ENCODE data around the gene CTAG2.
"Not testable (repeated sequence)": the region's sequence is repeated elsewhere in the genome, so short reads cannot be mapped to it uniquely, and the experiment has no call there.

CTAG2 gene

DNA sequence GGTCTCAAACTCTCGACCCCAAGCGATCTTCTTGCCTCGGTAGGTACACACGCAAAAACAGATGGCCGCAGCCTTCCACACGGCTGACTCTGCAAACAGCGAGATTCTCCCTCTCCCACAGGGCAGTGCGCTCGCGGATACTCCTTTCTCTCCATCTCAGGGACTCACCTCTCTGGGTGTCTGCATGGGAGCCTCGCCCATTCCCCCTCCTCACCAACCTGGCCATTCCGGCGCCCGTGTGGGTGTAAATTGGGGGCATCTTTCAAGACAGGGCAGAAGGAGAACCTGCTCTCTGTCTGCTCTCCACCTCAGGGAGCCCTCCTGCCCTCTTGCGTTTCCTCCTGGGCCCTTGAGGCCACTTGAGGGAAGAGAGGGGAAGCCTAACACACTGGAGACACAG is 4.4 kb downstream of the CTAG2 start:
- no peak for DNase-seq (ENCODE audit: low spot score)

DNA sequence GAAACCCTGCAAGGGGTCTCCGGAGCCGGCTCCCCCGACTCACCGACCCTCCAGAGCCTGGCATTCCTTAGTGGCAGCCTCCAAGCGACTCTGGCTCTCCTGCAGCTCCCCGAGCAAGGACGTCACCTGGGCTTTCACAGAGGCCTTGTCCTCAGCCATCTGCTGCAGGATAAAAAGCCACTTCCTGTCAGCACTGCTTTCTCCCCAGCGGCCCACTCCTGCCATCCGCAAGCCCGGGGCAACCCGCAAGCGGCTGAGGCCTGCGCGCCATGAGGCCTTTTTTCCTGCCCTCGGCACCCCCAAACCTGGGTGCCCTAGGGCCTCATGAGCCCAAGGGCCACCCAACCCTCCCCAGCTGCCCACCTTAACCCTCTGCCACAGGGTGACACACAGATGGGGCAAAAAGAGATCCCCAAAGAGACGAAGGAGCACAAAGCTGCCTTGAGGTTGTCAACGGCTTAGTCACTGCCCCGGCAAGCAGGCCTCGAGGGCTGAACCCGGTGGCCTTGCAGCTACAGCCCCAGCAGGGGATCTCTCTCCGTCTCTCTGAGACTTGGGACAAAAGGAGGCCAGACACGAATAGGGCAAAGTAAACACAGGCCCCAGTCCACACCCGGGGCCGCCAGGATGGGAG is 7.5 kb downstream of the CTAG2 start:
- not testable (repeated sequence) for DNase-seq (ENCODE audit: low spot score)

DNA sequence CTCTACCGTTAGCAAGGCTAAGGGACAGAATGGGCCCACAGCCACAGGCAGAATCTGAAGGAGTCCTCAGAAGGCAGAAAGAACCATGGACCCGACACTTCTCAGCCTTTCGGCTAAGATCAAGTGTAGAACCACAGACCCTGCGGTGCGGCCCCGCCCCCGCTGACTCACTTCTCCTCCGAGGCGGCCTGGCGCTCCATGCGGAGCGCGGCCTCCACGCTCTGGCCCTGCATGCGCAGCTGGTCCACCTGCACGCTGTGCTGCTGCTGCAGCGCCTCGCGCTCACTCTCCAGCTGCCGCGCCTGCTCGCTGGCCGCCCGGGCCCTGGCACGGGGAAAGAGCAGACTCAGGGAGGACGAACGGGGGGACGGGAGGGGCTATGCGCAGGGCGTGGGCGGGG is 9.7 kb downstream of the CTAG2 start:
- not testable (repeated sequence) for DNase-seq (ENCODE audit: low spot score)

- not testable (repeated sequence) for DNase-seq (ENCODE audit: low spot score)
Observed at GRCh38 chrX:154641740-154642139, 11.6 kb downstream of the CTAG2 start.

DNA sequence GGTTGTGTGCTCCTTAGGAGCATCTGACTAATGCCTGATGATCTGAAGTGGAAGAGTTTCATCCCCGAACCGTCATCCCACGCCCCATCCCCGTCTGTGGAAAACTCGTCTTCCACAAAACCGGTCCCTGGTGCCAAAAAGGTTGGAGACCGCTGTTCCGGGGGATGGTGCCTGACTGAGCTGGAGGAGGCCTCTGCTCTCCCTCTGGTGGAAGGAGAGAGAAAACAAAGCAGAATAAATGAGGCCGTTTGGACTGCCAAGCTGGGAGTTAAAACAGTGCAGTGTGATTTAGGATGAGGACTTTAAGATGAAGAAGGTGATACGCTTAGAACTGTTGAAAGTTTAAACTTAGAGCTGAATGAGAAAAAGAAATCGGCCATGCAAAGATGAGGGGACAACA is 19.7 kb downstream of the CTAG2 start:
- not testable (repeated sequence) for DNase-seq (ENCODE audit: low spot score)

- DNase-seq (ENCODE audit: low spot score), result not testable (repeated sequence)
Observed at GRCh38 chrX:154630949-154631348, 22.4 kb downstream of the CTAG2 start.

DNA sequence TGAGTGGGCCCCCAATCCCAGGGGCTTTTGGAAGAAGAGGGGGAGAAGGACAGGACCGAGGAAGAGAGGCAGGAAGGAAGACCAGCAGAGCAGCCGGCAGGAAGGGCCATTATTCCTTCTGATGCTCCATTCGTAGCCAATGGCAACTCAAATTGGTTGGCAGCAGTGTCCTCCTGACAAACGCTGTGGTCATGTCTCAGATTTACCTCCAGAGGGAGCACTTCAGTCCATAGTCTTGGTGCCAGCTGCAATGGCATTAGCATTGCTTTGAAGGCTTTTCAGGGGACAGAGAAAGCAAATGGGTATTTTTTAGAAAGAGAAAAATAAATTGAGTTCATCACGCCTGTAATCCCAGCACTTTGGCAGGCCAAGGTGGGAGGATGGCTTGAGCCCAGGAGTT is 24.4 kb downstream of the CTAG2 start:
- not testable (repeated sequence) for DNase-seq (ENCODE audit: low spot score)

DNA sequence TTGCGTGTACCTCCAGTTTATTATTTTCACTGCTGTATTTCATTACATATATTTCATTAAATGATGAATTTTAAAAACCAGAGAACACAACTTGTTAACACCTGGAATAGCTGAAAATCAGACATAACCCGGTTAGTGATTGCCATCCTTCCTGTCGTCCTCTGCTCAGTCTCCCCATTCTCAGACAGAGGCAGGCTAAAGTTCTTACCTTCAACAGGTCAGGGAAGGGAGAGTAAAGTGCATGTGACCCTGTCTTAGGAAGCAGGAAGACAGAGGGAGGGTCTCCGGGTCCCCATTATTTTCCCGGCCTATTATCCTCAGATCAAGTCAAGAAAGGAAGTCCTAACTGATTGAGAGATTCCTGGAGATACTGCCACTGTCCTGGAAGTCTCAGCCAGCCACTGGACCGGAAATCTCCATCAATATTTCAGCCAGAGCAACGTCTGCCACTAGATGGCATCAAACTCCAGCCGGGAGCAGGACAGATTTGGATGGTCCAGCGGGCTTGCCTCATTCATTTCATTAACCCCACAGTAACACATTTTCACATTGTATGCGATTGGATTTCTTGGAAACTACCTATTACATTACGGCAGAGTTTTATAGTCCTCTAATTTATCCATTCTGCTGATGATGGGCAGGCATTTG is 32.5 kb downstream of the CTAG2 start:
- DNase-seq (ENCODE audit: low spot score), result not testable (repeated sequence)

- not testable (repeated sequence) for DNase-seq (ENCODE audit: low spot score)
Observed at GRCh38 chrX:154619182-154619581, 34.2 kb downstream of the CTAG2 start, which contains the start of gene CTAG1B. Gene CTAG1B (minus strand): TSS chrX:154619282. CDS start chrX:154619218, 64 bp downstream.

GRCh38 chrX:154613586-154613985 is 39.8 kb downstream of the CTAG2 start:
- not testable (repeated sequence) for DNase-seq (ENCODE audit: low spot score)

- DNase-seq (ENCODE audit: low spot score), result not testable (repeated sequence)
Observed at GRCh38 chrX:154611146-154611545, 42.2 kb downstream of the CTAG2 start.

- DNase-seq (ENCODE audit: low spot score), result not testable (repeated sequence)
Observed at GRCh38 chrX:154608823-154609222, 44.6 kb downstream of the CTAG2 start.

GRCh38 chrX:154607976-154608375 is 45.4 kb downstream of the CTAG2 start:
- DNase-seq (ENCODE audit: low spot score), result not testable (repeated sequence)

DNA sequence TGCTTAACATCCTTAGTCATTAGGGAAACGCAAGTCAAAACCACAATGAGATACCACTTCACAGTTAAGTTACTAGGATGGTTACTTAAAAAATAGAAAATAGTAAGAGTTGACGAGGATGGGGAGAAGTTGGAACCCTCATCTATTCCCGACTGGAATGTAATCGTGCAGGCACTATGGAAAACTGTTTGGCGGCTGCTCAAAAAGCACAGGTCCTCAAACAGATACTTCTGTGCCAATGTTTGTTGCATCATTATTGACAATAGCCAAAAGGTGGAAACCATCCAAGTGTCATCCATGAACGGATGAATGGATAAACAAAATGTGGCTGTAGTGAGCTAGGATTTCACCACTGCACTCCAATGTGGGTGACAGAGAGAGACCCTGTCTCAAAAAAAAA is 46.0 kb downstream of the CTAG2 start:
- no peak for DNase-seq (ENCODE audit: low spot score)

- no peak for DNase-seq (ENCODE audit: low spot score)
Observed at GRCh38 chrX:154605566-154605965, 47.8 kb downstream of the CTAG2 start.

DNA sequence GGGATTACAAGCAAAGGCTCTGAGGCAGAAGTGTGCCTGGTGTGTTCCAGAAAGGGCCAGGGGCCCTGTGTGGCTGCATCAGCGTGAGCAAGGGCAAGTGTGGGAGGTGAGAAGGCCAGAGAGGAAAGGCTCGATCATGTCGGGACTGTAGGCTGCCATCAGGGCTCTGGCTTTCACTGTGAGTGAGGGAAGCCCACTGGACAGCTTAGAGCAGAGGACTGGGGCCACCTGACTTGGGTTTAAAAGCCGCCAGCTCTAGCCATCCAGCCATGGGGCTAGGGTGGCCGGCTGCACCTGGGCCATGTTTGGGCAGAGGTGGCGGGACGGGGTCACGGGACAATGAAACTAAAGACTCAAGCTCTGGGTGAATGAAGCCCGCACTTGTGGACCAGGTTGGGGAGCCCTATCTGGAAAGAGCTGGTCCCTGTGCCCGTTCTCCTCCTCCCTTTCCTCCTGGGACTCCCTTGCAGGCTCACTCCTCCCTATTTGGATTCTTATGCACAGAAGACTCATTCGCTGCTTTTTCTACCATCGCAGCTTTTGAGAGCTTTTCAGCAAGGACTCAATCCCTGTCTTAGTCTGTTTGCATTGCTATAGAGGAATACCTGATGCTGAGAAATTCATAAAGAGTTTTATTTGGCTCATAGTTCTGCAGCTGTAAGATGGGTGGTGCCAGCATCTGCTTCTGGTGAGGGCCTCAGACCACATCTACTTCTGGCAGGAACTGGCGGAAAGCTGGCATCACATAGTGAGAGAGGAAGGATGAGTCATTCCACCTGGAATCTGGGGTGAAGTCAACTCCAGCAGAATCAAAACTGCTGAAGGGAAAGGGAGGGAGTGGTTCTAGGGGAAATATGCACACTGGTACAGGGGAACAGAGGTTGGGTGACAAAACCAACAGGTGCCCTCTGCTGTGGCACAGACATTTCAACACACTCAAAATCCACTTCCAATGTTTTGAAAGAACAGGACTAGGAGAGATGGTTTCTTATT is 49.6 kb downstream of the CTAG2 start:
- peak; percentile 31 for DNase-seq (ENCODE audit: low spot score)

- no peak for DNase-seq (ENCODE audit: low spot score)
Observed at GRCh38 chrX:154602766-154603437, 50.5 kb downstream of the CTAG2 start.

DNA sequence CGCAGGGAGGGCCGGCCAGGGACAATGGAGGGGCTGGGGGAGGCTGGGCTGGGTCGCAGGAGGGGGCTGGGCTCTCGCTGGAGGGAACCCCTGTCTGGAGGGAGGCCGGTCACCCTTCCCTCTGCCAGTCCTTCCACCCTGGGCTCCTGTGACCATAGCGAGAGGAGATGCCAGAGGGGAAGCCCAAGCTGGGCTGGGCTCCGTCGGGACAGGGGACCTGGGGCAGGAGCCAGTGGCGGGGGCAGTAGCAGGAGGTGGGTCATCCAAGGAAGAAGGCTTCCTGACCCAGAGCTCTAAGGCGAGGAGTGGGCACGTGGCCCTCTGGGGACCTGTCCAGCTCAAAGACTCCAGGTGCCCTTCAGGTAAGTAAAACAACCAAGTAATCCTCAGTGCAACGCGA is 51.2 kb downstream of the CTAG2 start:
- DNase-seq (ENCODE audit: low spot score), result no peak

Data from AG08396 (cell line).